Measurements from ENCODE around the gene ARHGAP26. TPM values are rescaled to one million over a fixed set of nuclear protein-coding genes. Genes with fewer than 3 reads are reported as not detected.

ARHGAP26 gene
- total RNA-seq, 1 donor from 2014 or later: 8.9 TPM

DNA sequence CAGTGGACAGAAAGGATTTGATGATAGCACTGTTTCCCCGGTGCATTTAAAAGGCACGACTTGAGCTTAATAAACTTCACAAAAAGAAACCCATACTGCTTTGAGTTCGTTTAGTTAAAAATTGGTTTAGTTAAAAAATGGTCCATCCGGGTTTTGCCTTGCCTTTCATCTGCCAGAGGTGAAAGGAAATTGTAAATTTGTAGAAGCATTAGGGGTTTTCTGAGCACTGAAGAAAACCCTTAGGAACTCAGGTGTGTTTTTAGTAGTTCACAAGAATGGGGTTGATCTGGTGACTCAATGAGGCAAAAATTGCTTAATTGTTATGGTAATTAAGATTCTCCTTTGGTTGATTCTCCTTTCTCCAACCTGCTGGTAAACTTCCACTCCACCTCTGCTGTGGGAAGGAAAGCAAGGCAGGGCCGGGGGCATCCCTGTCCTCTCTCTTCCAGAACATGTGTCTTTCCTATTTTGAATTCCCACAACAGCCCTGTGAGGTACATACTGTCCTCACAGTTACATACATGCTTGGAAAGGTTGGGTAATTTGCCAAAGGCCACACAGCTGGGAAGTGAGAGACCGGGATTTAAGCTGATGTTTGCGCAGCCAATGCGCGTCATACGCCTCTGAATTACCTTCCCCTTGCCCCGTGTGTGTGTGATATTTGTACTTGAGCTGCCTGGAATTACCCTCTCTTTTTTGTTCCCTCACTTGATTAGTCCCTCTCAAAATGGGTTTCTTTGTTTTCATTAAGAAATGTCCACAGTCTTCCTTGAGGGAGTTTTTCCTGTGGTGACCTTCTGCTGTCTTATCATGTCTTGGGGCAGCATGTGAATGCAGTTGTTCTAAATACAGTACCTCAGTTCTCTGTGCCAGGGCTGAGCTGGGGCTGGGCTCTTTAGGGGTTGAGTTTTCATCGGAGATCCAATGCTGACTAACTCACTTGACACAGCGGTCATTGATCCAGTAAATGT is 94.4 kb downstream of the ARHGAP26 start:
- DNase-seq (ENCODE audit: low spot score in 2 of 2, unreplicated experiment in 2 of 2): no peak
- Mint-ChIP-seq H3K27me3 (ENCODE audit: low read depth) (no peaks in the 10 kb centered on the region), H3K36me3 (no peaks in the 10 kb centered on the region), H3K27ac (peak overlapping the region; percentile 75), H3K4me3 (no peak overlapping the region), H3K9me3 (no peaks in the 10 kb centered on the region), H3K4me1 (peaks cover 34% of the 10 kb centered on the region)
- TF ChIP-seq, protein P1, sequence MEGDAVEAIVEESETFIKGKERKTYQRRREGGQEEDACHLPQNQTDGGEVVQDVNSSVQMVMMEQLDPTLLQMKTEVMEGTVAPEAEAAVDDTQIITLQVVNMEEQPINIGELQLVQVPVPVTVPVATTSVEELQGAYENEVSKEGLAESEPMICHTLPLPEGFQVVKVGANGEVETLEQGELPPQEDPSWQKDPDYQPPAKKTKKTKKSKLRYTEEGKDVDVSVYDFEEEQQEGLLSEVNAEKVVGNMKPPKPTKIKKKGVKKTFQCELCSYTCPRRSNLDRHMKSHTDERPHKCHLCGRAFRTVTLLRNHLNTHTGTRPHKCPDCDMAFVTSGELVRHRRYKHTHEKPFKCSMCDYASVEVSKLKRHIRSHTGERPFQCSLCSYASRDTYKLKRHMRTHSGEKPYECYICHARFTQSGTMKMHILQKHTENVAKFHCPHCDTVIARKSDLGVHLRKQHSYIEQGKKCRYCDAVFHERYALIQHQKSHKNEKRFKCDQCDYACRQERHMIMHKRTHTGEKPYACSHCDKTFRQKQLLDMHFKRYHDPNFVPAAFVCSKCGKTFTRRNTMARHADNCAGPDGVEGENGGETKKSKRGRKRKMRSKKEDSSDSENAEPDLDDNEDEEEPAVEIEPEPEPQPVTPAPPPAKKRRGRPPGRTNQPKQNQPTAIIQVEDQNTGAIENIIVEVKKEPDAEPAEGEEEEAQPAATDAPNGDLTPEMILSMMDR (IDR thresholded peaks at IDR 0.05; ENCODE audit: unreplicated experiment): no peak

DNA sequence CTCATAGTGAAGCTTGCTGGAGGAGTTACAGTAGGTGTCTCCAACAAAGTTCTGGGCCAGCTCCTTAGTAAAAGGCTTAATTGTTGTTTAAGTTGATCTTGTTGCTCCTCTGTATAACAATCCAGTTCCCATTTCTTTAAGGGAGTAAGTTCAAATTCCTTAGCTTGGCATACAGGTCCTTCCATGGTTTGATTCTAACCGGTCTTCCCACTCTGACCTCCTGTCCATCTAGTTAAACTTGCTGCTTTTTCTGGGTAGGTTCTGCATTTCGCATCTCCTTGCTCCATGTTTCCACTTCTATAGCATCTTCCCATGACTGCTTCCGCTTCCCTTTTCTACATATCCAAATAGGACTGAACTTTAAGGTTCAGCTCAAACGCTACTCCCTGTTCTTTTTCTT is 95.5 kb downstream of the ARHGAP26 start:
- Mint-ChIP-seq H3K4me1 (peaks cover 34% of the 10 kb centered on the region), H3K36me3 (no peaks in the 10 kb centered on the region), H3K27ac (no peak overlapping the region)

DNA sequence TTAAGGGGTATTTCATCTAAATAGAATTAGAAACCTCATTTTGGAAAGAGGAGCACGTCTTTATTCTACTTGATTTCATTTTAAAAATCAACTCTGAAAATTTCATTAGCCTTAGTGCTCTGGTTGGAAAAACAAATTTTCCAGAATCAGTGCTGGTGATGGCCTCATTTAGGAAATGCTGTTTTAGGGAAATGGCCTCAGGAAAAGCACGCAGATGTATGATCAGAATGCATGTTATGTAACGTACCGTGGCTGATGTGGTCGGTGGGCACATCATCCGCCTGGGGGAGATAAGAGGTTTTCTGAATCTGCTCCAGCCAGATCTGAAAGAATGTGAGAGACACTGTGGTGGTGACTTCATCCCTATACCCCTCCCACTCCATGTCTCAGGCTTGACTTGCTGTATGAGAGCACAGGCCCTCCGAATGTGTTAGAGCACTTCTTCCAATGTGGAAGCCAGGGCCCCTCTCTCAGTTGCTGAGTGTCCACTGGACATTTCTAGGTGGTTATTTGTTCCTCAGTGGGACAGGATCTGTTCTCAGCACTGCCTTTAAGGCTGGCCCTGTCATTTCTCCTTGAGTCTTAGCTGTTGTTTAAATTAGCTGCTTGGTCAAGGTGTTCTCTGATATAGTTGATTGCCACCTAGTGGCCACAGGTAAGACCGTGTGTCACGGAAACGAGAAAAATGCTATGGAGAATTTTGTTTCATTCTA is 96.5 kb downstream of the ARHGAP26 start:
- Mint-ChIP-seq H3K9me3 (no peaks in the 10 kb centered on the region), H3K4me3 (no peak overlapping the region), H3K4me1 (peaks cover 34% of the 10 kb centered on the region), H3K27me3 (ENCODE audit: low read depth) (no peaks in the 10 kb centered on the region), H3K36me3 (no peaks in the 10 kb centered on the region), H3K27ac (peak overlapping the region; percentile 79)
- TF ChIP-seq, protein P1 (IDR thresholded peaks at IDR 0.05; ENCODE audit: unreplicated experiment): peak; percentile 75
- DNase-seq (ENCODE audit: low spot score in 2 of 2, unreplicated experiment in 2 of 2): peak in 1 of 2 experiments; percentile 45

More for the DNA sequence above, 95.5 kb downstream of the ARHGAP26 start:
- Mint-ChIP-seq H3K27me3 (ENCODE audit: low read depth) (no peaks in the 10 kb centered on the region), H3K9me3 (no peaks in the 10 kb centered on the region), H3K4me3 (no peak overlapping the region)
- no peak for DNase-seq (ENCODE audit: low spot score in 2 of 2, unreplicated experiment in 2 of 2)
- TF ChIP-seq, protein P1 (IDR thresholded peaks at IDR 0.05; ENCODE audit: unreplicated experiment): no peak

DNA sequence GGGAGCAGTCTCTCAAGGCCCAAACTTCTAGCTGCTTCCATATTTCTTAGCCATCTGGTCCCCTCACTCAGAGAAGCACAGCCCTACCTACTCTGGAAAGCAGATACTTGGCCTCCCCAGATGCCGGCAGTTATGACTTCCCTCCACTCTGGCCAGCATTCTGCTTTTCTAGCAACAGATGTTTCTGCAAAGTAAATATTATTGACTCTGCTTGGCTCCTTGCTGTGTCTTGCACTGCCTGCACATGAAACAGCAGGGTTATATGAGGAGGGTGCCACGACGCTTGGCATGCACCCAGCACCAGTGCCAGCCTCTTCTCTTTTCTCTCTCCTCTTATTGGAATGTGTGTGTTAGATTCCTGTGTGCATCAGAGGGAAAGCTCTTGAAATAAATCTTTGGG is 99.7 kb downstream of the ARHGAP26 start:
- no peaks in the 10 kb centered on the region for H3K36me3 Mint-ChIP-seq
- no peak for DNase-seq (ENCODE audit: low spot score in 2 of 2, unreplicated experiment in 2 of 2)
- no peaks in the 10 kb centered on the region for H3K27me3 Mint-ChIP-seq (ENCODE audit: low read depth)
- H3K4me1 Mint-ChIP-seq: peaks cover 20% of the 10 kb centered on the region
- TF ChIP-seq, protein P1 (IDR thresholded peaks at IDR 0.05; ENCODE audit: unreplicated experiment): no peak
- H3K27ac Mint-ChIP-seq: no peak overlapping the region
- H3K9me3 Mint-ChIP-seq: no peaks in the 10 kb centered on the region
- no peak overlapping the region for H3K4me3 Mint-ChIP-seq

DNA sequence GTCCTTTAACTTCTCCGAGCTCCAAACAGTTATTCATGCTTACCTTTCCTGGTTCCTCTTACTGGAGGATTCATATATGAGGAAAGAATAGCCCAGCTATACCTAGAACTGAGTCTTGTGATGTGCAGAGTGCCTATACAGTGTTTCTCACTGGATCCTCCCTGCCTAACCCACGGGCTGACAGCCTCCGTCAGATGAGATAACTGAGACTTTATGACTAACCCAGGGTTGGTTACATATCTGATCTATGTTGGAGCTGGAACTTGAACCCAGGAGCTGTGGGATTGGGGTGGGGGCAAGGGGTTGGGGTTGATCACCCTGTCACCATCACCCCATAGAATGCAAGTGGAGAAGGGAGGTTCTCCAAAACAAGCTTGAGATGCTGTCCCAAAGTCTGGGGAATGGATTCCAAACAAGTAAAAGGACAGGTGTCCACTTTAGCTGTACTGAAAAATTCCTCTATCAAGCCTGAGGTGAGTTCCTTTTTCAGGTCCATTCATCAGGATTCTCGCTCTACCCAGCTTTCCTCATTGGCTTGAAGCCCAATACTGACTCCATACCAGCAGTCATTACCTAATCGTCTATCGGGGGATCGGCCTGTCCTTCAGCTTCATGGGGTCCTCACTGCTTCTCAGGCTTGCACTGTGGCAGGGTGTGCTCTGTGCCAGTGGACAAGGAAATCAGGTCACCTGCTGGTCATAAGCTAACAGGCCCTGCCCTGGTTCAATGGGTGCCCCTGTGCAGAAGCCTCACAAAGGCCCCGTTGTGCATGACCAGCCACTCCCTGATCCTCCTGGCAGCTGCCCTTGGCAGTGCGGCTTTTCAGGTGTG is 100.6 kb downstream of the ARHGAP26 start:
- DNase-seq (ENCODE audit: low spot score in 2 of 2, unreplicated experiment in 2 of 2): no peak
- Mint-ChIP-seq H3K4me3 (no peak overlapping the region), H3K27me3 (ENCODE audit: low read depth) (no peaks in the 10 kb centered on the region), H3K27ac (no peak overlapping the region), H3K9me3 (no peaks in the 10 kb centered on the region), H3K36me3 (no peaks in the 10 kb centered on the region), H3K4me1 (peaks cover 18% of the 10 kb centered on the region)
- TF ChIP-seq, protein P1 (IDR thresholded peaks at IDR 0.05; ENCODE audit: unreplicated experiment): no peak

Measured in mesothelial cell of epicardium (in vitro differentiated cells).